ENCODE measurements around the gene ARPP19. TPM values are rescaled to one million over a fixed set of nuclear protein-coding genes. Genes with fewer than 3 reads are reported as not detected.

The ARPP19 gene
- total and polyA plus RNA-seq, 9 of the 15 experiments (the other 6 are each of a cell fraction or from before 2014, with no cell fraction given), result 33.3 to 102 (median 60.5) TPM

- Histone ChIP-seq H4K20me1 (replicated peaks; ENCODE audit: control insufficient read depth, insufficient read depth, low read length) (no peaks in the 10 kb centered on the region), H3K27me3 (ENCODE audit: control insufficient read depth in 2 of 2, insufficient read depth in 2 of 2, low read length in 2 of 2) (peaks cover 4% of the 10 kb centered on the region in 2 experiments; a peak in 3 of 5 replicates), H3K4me3 (no peak overlapping the region), H3K27ac (ENCODE audit: extremely low read depth, low read depth, low read length) (no peak overlapping the region), H3K9ac (ENCODE audit: insufficient read depth in 1 of 2, low read depth in 2 of 2, low read length in 2 of 2) (no peak overlapping the region), H3K79me2 (ENCODE audit: control insufficient read depth, insufficient read depth, low read length) (no peaks in the 10 kb centered on the region), H2AFZ (ENCODE audit: low read depth, low read length) (no peak overlapping the region), H3K4me1 (replicated peaks in 1 of 2; ENCODE audit: control insufficient read depth in 2 of 2, insufficient read depth in 2 of 2, low read length in 2 of 2) (no peaks in the 10 kb centered on the region), H3K9me1 (ENCODE audit: control insufficient read depth, insufficient read depth, low read length) (no peaks in the 10 kb centered on the region), H3K4me2 (ENCODE audit: insufficient read depth, low read length) (no peak overlapping the region), H3K36me3 (ENCODE audit: control insufficient read depth, insufficient read depth, low read length) (no peaks in the 10 kb centered on the region), H3K9me3 (replicated peaks; ENCODE audit: control insufficient read depth, insufficient read depth, low read depth, low read length) (no peaks in the 10 kb centered on the region)
- POLR2A ChIA-PET, result interaction anchor here (0.6 to 0.9 kb wide), 2 partner anchors 12 to 32 kb away, joined by 3 to 4 read pairs; no protein-coding TSS in a partner anchor
- BruUV-seq (replicated peaks), result no TSS peak
- 0% methylated on average over 2 of the region's 2 CpGs for WGBS (ENCODE audit: insufficient coverage, low coverage, missing lambda C conversion rate)
- intact Hi-C loops (cut with micrococcal nuclease), result no loop called here
- CTCF ChIA-PET (ENCODE audit: low intra/inter-chr PET ratio), result no interaction called here
- no peak for TF ChIP-seq BCLAF1 (IDR thresholded peaks at IDR 0.05; ENCODE audit: borderline replicate concordance in 1 of 2, control insufficient read depth in 1 of 2, low read depth in 2 of 2, low read length in 1 of 2)
- no peak for TF ChIP-seq SMARCC2 (IDR thresholded peaks at IDR 0.05; ENCODE audit: low read depth)
- no peak for TF ChIP-seq ZNF133 (CRISPR knock-in tag; IDR thresholded peaks at IDR 0.05)
- no peak for TF ChIP-seq FOXP1 (CRISPR knock-in tag; IDR thresholded peaks at IDR 0.05)
- TF ChIP-seq FOXP4 (CRISPR knock-in tag; IDR thresholded peaks at IDR 0.05; ENCODE audit: borderline replicate concordance), result no peak
- TF ChIP-seq GATA2 (CRISPR knock-in tag; IDR thresholded peaks at IDR 0.05), result no peak
- TF ChIP-seq NFYB (IDR thresholded peaks at IDR 0.05; ENCODE audit: extremely low read depth, insufficient read length), result no peak
- TF ChIP-seq ELF4 (CRISPR knock-in tag; IDR thresholded peaks at IDR 0.05), result no peak
- TF ChIP-seq NR4A1 (CRISPR knock-in tag; IDR thresholded peaks at IDR 0.05), result no peak
- TF ChIP-seq NR4A1 (tag; IDR thresholded peaks at IDR 0.05), result no peak
- no peak for TF ChIP-seq CBX1 (IDR thresholded peaks at IDR 0.05; ENCODE audit: low read depth)
- TF ChIP-seq TFAM (CRISPR knock-in tag; conservative IDR thresholded peaks at IDR 0.05), result no peak
- no peak for TF ChIP-seq ZNF282 (CRISPR knock-in tag; IDR thresholded peaks at IDR 0.05)
- TF ChIP-seq RHOXF2B (CRISPR knock-in tag; conservative IDR thresholded peaks at IDR 0.05), result no peak
- no peak for TF ChIP-seq PTBP1 (IDR thresholded peaks at IDR 0.05; ENCODE audit: low read depth, low read length)
- ATAC-seq (no peak), FAIRE-seq (no peak), DNase-seq (ENCODE audit: extremely low read depth in 1 of 4, low spot score in 3 of 4) (no peak)
- in situ Hi-C loops (cut with MboI), result no loop called here
These were observed 57.7 kb downstream of the ARPP19 start for GRCh38 chr15:52511084-52511483.
